Stimulated activated CD4-positive, alpha-beta T cell treated with anti-CD3 and anti-CD28 coated beads, Interleukin-4, amount 100 ng/mL, for 4 hours (primary cell): ENCODE data around the gene DAB2IP.

Source experiments
- DNase-seq, 2 experiments: peaks; one replicate each; pipeline ENCODE4 v3.0.0-alpha.2; 2020

DAB2IP gene

GRCh38 chr9:121748727-121749423 lies 97.4 kb downstream of the DAB2IP start:
- no peak for DNase-seq

- DNase-seq = no peak
Observed at GRCh38 chr9:121749614-121750013, 98.2 kb downstream of the DAB2IP start.

GRCh38 chr9:121750259-121750714 lies 98.9 kb downstream of the DAB2IP start:
- DNase-seq = no peak

GRCh38 chr9:121750715-121751623 lies 99.5 kb downstream of the DAB2IP start:
- DNase-seq = no peak

GRCh38 chr9:121751686-121752445 lies 100.4 kb downstream of the DAB2IP start:
- no peak for DNase-seq

- no peak for DNase-seq
Observed at GRCh38 chr9:121752929-121753328, 101.5 kb downstream of the DAB2IP start.

- no peak for DNase-seq
Observed at GRCh38 chr9:121753802-121754654, 102.6 kb downstream of the DAB2IP start.

GRCh38 chr9:121754655-121755436 lies 103.4 kb downstream of the DAB2IP start:
- DNase-seq = no peak

- no peak for DNase-seq
Observed at GRCh38 chr9:121755581-121755980, 104.1 kb downstream of the DAB2IP start.

GRCh38 chr9:121756474-121757280 lies 105.2 kb downstream of the DAB2IP start:
- DNase-seq = no peak

GRCh38 chr9:121757281-121757585 lies 105.8 kb downstream of the DAB2IP start:
- DNase-seq = no peak

- DNase-seq = no peak
Observed at GRCh38 chr9:121758693-121759092, 107.3 kb downstream of the DAB2IP start.

GRCh38 chr9:121759996-121760395 lies 108.6 kb downstream of the DAB2IP start:
- DNase-seq = no peak

- no peak for DNase-seq
Observed at GRCh38 chr9:121760571-121760970, 109.1 kb downstream of the DAB2IP start.

- DNase-seq = no peak
Observed at GRCh38 chr9:121763131-121763530, 111.7 kb downstream of the DAB2IP start.

GRCh38 chr9:121763561-121764370 lies 112.3 kb downstream of the DAB2IP start:
- DNase-seq = no peak

- no peak for DNase-seq
Observed at GRCh38 chr9:121764371-121764730, 112.9 kb downstream of the DAB2IP start.

GRCh38 chr9:121765021-121765950 lies 113.9 kb downstream of the DAB2IP start:
- DNase-seq = no peak
